ENCODE data around the gene IL17C. TPM values are rescaled to one million over a fixed set of nuclear protein-coding genes. Genes with fewer than 3 reads are reported as not detected.

The IL17C gene
- total and polyA plus RNA-seq, 2 donors (not counting 3 experiments of a cell fraction or from before 2014, with no cell fraction given): 0.17 TPM; not detected in 1

DNA sequence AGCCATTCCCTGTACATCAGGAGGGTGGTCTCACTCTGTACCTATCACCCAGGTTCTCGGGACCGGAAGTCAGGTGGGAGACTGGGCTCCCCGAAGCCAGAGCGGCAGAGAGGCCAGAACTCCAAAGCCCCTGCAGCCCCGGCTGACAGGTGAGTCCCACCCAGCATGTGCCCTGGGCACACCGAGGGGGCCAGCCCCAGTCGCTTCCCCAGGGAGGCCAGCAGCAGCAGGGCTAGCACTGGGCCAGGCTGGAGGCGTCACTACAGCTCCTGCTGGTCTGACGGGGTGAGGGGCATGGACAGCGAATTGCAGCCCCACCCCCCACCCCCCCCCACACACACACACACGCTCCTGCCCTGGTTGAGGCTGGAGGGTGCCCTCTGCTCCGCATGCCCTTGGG is 7.9 kb upstream of the IL17C start:
- peaks cover 2 to 17% of the 10 kb centered on the region in 2 experiments for H3K36me3 ChIP-seq (ENCODE audit: control insufficient read depth in 2 of 2, extremely low read depth in 1 of 2, insufficient read depth in 2 of 2, low read length in 2 of 2)
- dilution Hi-C loops (cut with MboI; ENCODE audit: extremely low pct_ligation_motif_present, low sequenced_read_pairs): no loop called here
- CTCF ChIA-PET: no interaction called here

More for the DNA sequence above, 7.9 kb upstream of the IL17C start:
- FAIRE-seq (no peak), DNase-seq (ENCODE audit: low read depth, low spot score) (no peak)
- Histone ChIP-seq H3K4me2 (ENCODE audit: insufficient read depth, low read length) (no peak overlapping the region), H3K27ac (ENCODE audit: insufficient read depth, low read depth, low read length) (no peak overlapping the region), H3K9me1 (replicated peaks; ENCODE audit: control insufficient read depth, extremely low read depth, insufficient read depth, low read length) (no peaks in the 10 kb centered on the region), H3K4me1 (ENCODE audit: control insufficient read depth, extremely low read depth, insufficient read depth, low read length) (peaks cover 8% of the 10 kb centered on the region), H2AFZ (ENCODE audit: low read depth, low read length) (no peak overlapping the region), H3K9me3 (replicated peaks; ENCODE audit: control insufficient read depth, insufficient read depth, low read length) (no peaks in the 10 kb centered on the region), H3K27me3 (ENCODE audit: control insufficient read depth in 2 of 2, insufficient read depth in 2 of 2, low read length in 2 of 2) (no peaks in the 10 kb centered on the region), H3K79me2 (ENCODE audit: control insufficient read depth, insufficient read depth, low read length) (no peaks in the 10 kb centered on the region), H4K20me1 (replicated peaks; ENCODE audit: control insufficient read depth, extremely low read depth, insufficient read depth, low read length) (no peaks in the 10 kb centered on the region), H3K4me3 (replicated peaks in 1 of 3; ENCODE audit: insufficient read depth in 1 of 3, low read depth in 1 of 3, low read length in 3 of 3) (no peak overlapping the region), H3K9ac (replicated peaks; ENCODE audit: extremely low read depth, insufficient read depth, low read length) (no peak overlapping the region)
- BruUV-seq (replicated peaks): no TSS peak
- intact Hi-C loops (cut with micrococcal nuclease): no loop called here
- TF ChIP-seq FOS (IDR thresholded peaks at IDR 0.05; ENCODE audit: borderline replicate concordance, insufficient read depth, low read length) (no peak), EZH2 (IDR thresholded peaks at IDR 0.05; ENCODE audit: borderline replicate concordance, low read depth, low read length, severe bottlenecking) (no peak), GATA2 (IDR thresholded peaks at IDR 0.05; ENCODE audit: insufficient read depth, insufficient read length, low read depth, low read length) (no peak), POLR2A (IDR thresholded peaks at IDR 0.05; ENCODE audit: low read depth, low read length) (no peak), JUN (IDR thresholded peaks at IDR 0.05; ENCODE audit: borderline replicate concordance, insufficient read depth, insufficient read length, low read depth) (no peak), POLR2AphosphoS5 (IDR thresholded peaks at IDR 0.05; ENCODE audit: insufficient read depth, low read depth, low read length) (no peak), MYC (IDR thresholded peaks at IDR 0.05; ENCODE audit: low read depth, low read length) (no peak)
- TF ChIP-seq, protein P1, sequence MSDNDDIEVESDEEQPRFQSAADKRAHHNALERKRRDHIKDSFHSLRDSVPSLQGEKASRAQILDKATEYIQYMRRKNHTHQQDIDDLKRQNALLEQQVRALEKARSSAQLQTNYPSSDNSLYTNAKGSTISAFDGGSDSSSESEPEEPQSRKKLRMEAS (IDR thresholded peaks at IDR 0.05; ENCODE audit: insufficient read depth, insufficient read length): no peak
- TF ChIP-seq, protein P2, sequence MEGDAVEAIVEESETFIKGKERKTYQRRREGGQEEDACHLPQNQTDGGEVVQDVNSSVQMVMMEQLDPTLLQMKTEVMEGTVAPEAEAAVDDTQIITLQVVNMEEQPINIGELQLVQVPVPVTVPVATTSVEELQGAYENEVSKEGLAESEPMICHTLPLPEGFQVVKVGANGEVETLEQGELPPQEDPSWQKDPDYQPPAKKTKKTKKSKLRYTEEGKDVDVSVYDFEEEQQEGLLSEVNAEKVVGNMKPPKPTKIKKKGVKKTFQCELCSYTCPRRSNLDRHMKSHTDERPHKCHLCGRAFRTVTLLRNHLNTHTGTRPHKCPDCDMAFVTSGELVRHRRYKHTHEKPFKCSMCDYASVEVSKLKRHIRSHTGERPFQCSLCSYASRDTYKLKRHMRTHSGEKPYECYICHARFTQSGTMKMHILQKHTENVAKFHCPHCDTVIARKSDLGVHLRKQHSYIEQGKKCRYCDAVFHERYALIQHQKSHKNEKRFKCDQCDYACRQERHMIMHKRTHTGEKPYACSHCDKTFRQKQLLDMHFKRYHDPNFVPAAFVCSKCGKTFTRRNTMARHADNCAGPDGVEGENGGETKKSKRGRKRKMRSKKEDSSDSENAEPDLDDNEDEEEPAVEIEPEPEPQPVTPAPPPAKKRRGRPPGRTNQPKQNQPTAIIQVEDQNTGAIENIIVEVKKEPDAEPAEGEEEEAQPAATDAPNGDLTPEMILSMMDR (IDR thresholded peaks at IDR 0.05; ENCODE audit: extremely low read depth in 1 of 2, insufficient read depth in 1 of 2, low read depth in 1 of 2, low read length in 2 of 2): no peak
- POLR2A ChIA-PET: no interaction called here

All from endothelial cell of umbilical vein (primary cell).